ENCODE measurements around the gene LRCOL1. TPM values are rescaled to one million over a fixed set of nuclear protein-coding genes. Genes with fewer than 3 reads are reported as not detected.

Gene LRCOL1
- total and polyA plus RNA-seq, 2 experiments from 2014 or later = 1.7 TPM; not detected in 1

DNA sequence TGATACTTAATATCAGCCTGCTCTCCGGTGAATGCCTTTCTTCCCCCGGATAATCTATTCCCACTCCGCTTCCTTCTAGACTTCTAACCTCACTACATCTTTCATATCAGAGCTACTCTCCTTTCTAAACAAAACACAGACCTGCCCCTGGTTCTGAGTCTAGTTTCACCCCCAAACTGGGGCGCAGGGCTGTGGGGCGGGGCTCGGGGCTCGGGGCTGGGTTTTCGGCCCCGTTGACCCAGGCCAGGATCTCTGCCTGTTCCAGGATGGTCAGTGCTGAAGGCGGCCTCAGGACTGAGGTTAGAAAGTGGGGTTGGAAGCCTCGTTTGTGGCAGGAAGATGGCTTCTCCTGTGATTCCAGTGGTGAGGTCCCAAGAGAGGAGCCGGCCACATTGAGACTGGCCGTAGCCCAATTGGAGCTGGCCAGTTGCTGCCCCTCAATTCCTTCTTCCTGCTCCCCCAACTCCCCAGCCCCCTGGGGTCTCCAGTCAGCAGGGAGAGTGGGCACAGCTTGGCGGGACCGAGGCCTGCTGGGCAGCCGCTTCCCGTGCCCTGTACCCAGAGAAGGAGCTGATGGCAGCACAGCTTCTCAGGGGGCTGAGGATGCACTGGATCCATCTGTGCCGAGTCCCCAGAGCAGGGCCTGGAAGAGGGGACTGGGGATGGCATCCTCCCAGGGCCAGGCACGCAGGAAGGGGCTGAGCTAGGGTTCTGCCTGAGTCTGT, 52.9 kb downstream of the LRCOL1 start:
- H3K4me3 ChIP-seq = no peak overlapping the region
- H3K27ac Mint-ChIP-seq = no peak overlapping the region
- H3K27me3 Mint-ChIP-seq (ENCODE audit: insufficient read depth, low read depth, poor library complexity) = peaks cover 56% of the 10 kb centered on the region
- H2AFZ ChIP-seq = no peak overlapping the region
- peaks cover 58% of the 10 kb centered on the region for H3K27me3 ChIP-seq (ENCODE audit: insufficient read depth)
- H3F3A ChIP-seq (replicated peaks; ENCODE audit: low read depth) = 0 out of 2 replicates have a peak, but pooled peaks cover 4% of the 10 kb centered on the region
- peak overlapping the region; percentile 24; the same call in 1 of the 3 replicates for H3K4me3 Mint-ChIP-seq
- H3K4me1 ChIP-seq (ENCODE audit: insufficient read depth) = no peaks in the 10 kb centered on the region; the same call in 1 of the 2 replicates
- DNase-seq (ENCODE audit: low spot score) (no peak), ATAC-seq (no peak)
- H3K36me3 Mint-ChIP-seq (ENCODE audit: low read depth) = no peaks in the 10 kb centered on the region
- peaks cover 6% of the 10 kb centered on the region; the same call in 1 of the 2 replicates for H4K20me1 ChIP-seq (replicated peaks; ENCODE audit: insufficient read depth)
- no peaks in the 10 kb centered on the region for H3K36me3 ChIP-seq (ENCODE audit: insufficient read depth)
- H3K4me2 ChIP-seq = no peak overlapping the region
- no peak overlapping the region for H3K27ac ChIP-seq (ENCODE audit: low read depth)
- H3K9me2 ChIP-seq (ENCODE audit: insufficient read depth) = no peaks in the 10 kb centered on the region
- H3K79me2 ChIP-seq (replicated peaks; ENCODE audit: insufficient read depth) = peaks cover 15% of the 10 kb centered on the region
- peaks cover 2% of the 10 kb centered on the region for H3K4me1 Mint-ChIP-seq
- H3K9me3 Mint-ChIP-seq = no peaks in the 10 kb centered on the region; the same call in 2 of the 3 replicates
- TF ChIP-seq ZNF462 (CRISPR knock-in tag; IDR thresholded peaks at IDR 0.05) = no peak
- no peak for TF ChIP-seq NANOG (IDR thresholded peaks at IDR 0.05; ENCODE audit: borderline replicate concordance)
- TF ChIP-seq, protein P1, sequence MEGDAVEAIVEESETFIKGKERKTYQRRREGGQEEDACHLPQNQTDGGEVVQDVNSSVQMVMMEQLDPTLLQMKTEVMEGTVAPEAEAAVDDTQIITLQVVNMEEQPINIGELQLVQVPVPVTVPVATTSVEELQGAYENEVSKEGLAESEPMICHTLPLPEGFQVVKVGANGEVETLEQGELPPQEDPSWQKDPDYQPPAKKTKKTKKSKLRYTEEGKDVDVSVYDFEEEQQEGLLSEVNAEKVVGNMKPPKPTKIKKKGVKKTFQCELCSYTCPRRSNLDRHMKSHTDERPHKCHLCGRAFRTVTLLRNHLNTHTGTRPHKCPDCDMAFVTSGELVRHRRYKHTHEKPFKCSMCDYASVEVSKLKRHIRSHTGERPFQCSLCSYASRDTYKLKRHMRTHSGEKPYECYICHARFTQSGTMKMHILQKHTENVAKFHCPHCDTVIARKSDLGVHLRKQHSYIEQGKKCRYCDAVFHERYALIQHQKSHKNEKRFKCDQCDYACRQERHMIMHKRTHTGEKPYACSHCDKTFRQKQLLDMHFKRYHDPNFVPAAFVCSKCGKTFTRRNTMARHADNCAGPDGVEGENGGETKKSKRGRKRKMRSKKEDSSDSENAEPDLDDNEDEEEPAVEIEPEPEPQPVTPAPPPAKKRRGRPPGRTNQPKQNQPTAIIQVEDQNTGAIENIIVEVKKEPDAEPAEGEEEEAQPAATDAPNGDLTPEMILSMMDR (conservative IDR thresholded peaks at IDR 0.05; ENCODE audit: low read depth in 2 of 2) = no peak
- no peak for TF ChIP-seq ZNF114 (CRISPR knock-in tag; IDR thresholded peaks at IDR 0.05)
- no peak for TF ChIP-seq ETS1 (IDR thresholded peaks at IDR 0.05)
- TF ChIP-seq REST (IDR thresholded peaks at IDR 0.05; ENCODE audit: unreplicated experiment) = no peak
- no peak for TF ChIP-seq EZH2phosphoT487 (IDR thresholded peaks at IDR 0.05; ENCODE audit: unreplicated experiment)
- TF ChIP-seq POLR2AphosphoS5 (IDR thresholded peaks at IDR 0.05; ENCODE audit: low read depth) = no peak
- no peak for TF ChIP-seq JUNB (IDR thresholded peaks at IDR 0.05; ENCODE audit: unreplicated experiment)
- no peak for TF ChIP-seq CREB1 (CRISPR knock-in tag; IDR thresholded peaks at IDR 0.05; ENCODE audit: low read depth)
- TF ChIP-seq EZH2 (IDR thresholded peaks at IDR 0.05; ENCODE audit: low read depth, unreplicated experiment) = no peak
- no peak for TF ChIP-seq STAT1 (IDR thresholded peaks at IDR 0.05; ENCODE audit: unreplicated experiment)
- no peak for TF ChIP-seq ZNF331 (CRISPR knock-in tag; IDR thresholded peaks at IDR 0.05; ENCODE audit: low read depth)
